HG03469 (cell line): ENCODE measurements around the gene CSF1R.
"Not testable (repeated sequence)": the region's sequence is repeated elsewhere in the genome, so short reads cannot be mapped to it uniquely, and the experiment has no call there.

Source experiments
- ATAC-seq: cut with Tn5 transposase; IDR thresholded peaks from one replicate; pipeline ENCODE4 v1.9.1; 2021; ENCODE audit warnings: mild to moderate bottlenecking, moderate library complexity, moderate number of reproducible peaks; ENCODE audit not compliant: unreplicated experiment

The CSF1R gene

GRCh38 chr5:150104550-150104870 is 18.2 kb upstream of the CSF1R start:
- no peak for ATAC-seq

GRCh38 chr5:150103678-150104549 is 17.6 kb upstream of the CSF1R start:
- ATAC-seq = no peak

GRCh38 chr5:150101023-150101422 is 14.7 kb upstream of the CSF1R start:
- ATAC-seq = no peak

GRCh38 chr5:150097152-150097551 is 10.8 kb upstream of the CSF1R start:
- ATAC-seq = no peak

GRCh38 chr5:150092159-150092787 is 5.9 kb upstream of the CSF1R start:
- no peak for ATAC-seq

- ATAC-seq = no peak
Observed at GRCh38 chr5:150085191-150085912, 1.0 kb downstream of the CSF1R start.

- not testable (repeated sequence) for ATAC-seq
Observed at GRCh38 chr5:150084754-150085153, 1.6 kb downstream of the CSF1R start.

- ATAC-seq = no peak
Observed at GRCh38 chr5:150082889-150083288, 3.5 kb downstream of the CSF1R start.

- no peak for ATAC-seq
Observed at GRCh38 chr5:150082374-150082773, 4.0 kb downstream of the CSF1R start.

GRCh38 chr5:150081541-150082283 is 4.6 kb downstream of the CSF1R start:
- ATAC-seq = no peak

GRCh38 chr5:150080696-150081435 is 5.5 kb downstream of the CSF1R start:
- ATAC-seq = no peak

GRCh38 chr5:150079909-150080461 is 6.4 kb downstream of the CSF1R start:
- no peak for ATAC-seq

GRCh38 chr5:150078802-150079689 is 7.3 kb downstream of the CSF1R start:
- ATAC-seq = no peak

- no peak for ATAC-seq
Observed at GRCh38 chr5:150077996-150078801, 8.2 kb downstream of the CSF1R start.

GRCh38 chr5:150077060-150077459 is 9.3 kb downstream of the CSF1R start:
- no peak for ATAC-seq

GRCh38 chr5:150075806-150076205 is 10.5 kb downstream of the CSF1R start:
- no peak for ATAC-seq

GRCh38 chr5:150075233-150075632 is 11.1 kb downstream of the CSF1R start:
- no peak for ATAC-seq

- ATAC-seq = no peak
Observed at GRCh38 chr5:150073677-150074076, 12.7 kb downstream of the CSF1R start.
